IMR-90 (cell line): ENCODE data around the gene IDS. TPM values are rescaled to one million over a fixed set of nuclear protein-coding genes. Genes with fewer than 3 reads are reported as not detected.
A peak's percentile ranks its signal among the peaks of the same experiment; 100 is the strongest.

Source experiments
- ATAC-seq: fragments of 200-7000 bp; cut with Tn5 transposase; 2 replicates; pipeline ENCODE4 v1.9.1; 2020; ENCODE audit warnings: low read depth, mild to moderate bottlenecking, moderate library complexity
- BruUV-seq: library from RNA; stranded (reverse); fragments of 400-500 nt; replicated peaks from 2 replicates; lab custom pipeline; 2021; lab: Mats Ljungman, UMichigan
- CTCF ChIA-PET: fragments of 300-600 bp; formaldehyde crosslinking; extraction: SDS; loops from one replicate; lab custom pipeline; 2021; ENCODE audit warnings: antibody characterized with exemption; lab: Yijun Ruan, JAX
- POLR2A ChIA-PET: fragments of 300-600 bp; sonication (Branson Sonifier 250); formaldehyde crosslinking; loops from one replicate; lab custom pipeline; 2022; ENCODE audit warnings: antibody characterized with exemption; ENCODE audit not compliant: unreplicated experiment; lab: Charles Lee
- DNase-seq: peaks from one replicate; pipeline ENCODE4 v3.0.0; 2013
- H2AFZ ChIP-seq: replicated peaks from 2 replicates; pipeline ENCODE3; 2013; ENCODE audit warnings: low read length, mild to moderate bottlenecking; ENCODE audit not compliant: poor library complexity
- H2AK5ac ChIP-seq: 2 replicates; pipeline ENCODE4 v1.6.1; 2013; ENCODE audit warnings: low read depth, low read length, inconsistent platforms
- H2AK9ac ChIP-seq: replicated peaks from 2 replicates; pipeline ENCODE3; 2013; ENCODE audit warnings: mild to moderate bottlenecking, low read depth, low read length, moderate library complexity; ENCODE audit not compliant: poor library complexity
- H2BK120ac ChIP-seq: 2 replicates; pipeline ENCODE4 v1.6.1; 2013; ENCODE audit warnings: low read depth, low read length, inconsistent platforms
- H2BK15ac ChIP-seq: 3 replicates; pipeline ENCODE4 v1.6.1; 2013; ENCODE audit warnings: low read depth, low read length, inconsistent platforms
- H2BK20ac ChIP-seq: 2 replicates; pipeline ENCODE4 v1.6.1; 2013; ENCODE audit warnings: low read depth, mild to moderate bottlenecking, inconsistent platforms, low read length, moderate library complexity
- H2BK5ac ChIP-seq: 2 replicates; pipeline ENCODE4 v1.6.1; 2013; ENCODE audit warnings: mild to moderate bottlenecking, low read depth, low read length, inconsistent platforms; ENCODE audit not compliant: poor library complexity, severe bottlenecking
- H3K14ac ChIP-seq: replicated peaks from 2 replicates; pipeline ENCODE4 v1.6.1; 2013; ENCODE audit warnings: low read depth, low read length, inconsistent platforms
- H3K18ac ChIP-seq: 2 replicates; pipeline ENCODE4 v1.6.1; 2013; ENCODE audit warnings: low read depth, low read length, control low read depth
- H3K23ac ChIP-seq: 2 replicates; pipeline ENCODE4 v1.6.1; 2013; ENCODE audit warnings: low read depth, low read length, inconsistent platforms
- H3K27ac ChIP-seq: 2 replicates; pipeline ENCODE4 v1.5.1; 2013; ENCODE audit warnings: mild to moderate bottlenecking, control low read depth, low read length; ENCODE audit not compliant: insufficient read depth
- H3K27me3 ChIP-seq: 2 replicates; pipeline ENCODE4 v1.6.1; 2013; ENCODE audit warnings: low read length; ENCODE audit not compliant: control insufficient read depth, insufficient read depth
- H3K36me3 ChIP-seq: 2 replicates; pipeline ENCODE4 v1.6.1; 2013; ENCODE audit warnings: low read length, mixed read lengths; ENCODE audit not compliant: control insufficient read depth, insufficient read depth
- H3K4ac ChIP-seq: 2 replicates; pipeline ENCODE4 v1.6.1; 2013; ENCODE audit warnings: low read depth, low read length, inconsistent platforms
- H3K4me1 ChIP-seq: 2 replicates; pipeline ENCODE4 v1.6.1; 2013; ENCODE audit warnings: low read length, mixed read lengths; ENCODE audit not compliant: control insufficient read depth, insufficient read depth
- H3K4me2 ChIP-seq: 2 replicates; pipeline ENCODE4 v1.6.1; 2013; ENCODE audit warnings: low read depth, mild to moderate bottlenecking, control low read depth, low read length, moderate library complexity
- H3K4me3 ChIP-seq: 2 replicates; pipeline ENCODE4 v1.5.1; 2013; ENCODE audit warnings: low read depth, mild to moderate bottlenecking, control low read depth, low read length, moderate library complexity; ENCODE audit not compliant: insufficient read depth
- H3K56ac ChIP-seq: 2 replicates; pipeline ENCODE4 v1.6.1; 2013; ENCODE audit warnings: low read length, inconsistent platforms; ENCODE audit not compliant: insufficient read depth; ENCODE audit errors: extremely low read depth
- H3K79me1 ChIP-seq, 2 experiments: 2 replicates each; pipeline ENCODE4 v1.6.1; 2013; ENCODE audit warnings: low read length in 2 of 2, inconsistent platforms in 1 of 2, low read depth in 1 of 2
- H3K9ac ChIP-seq: 2 replicates; pipeline ENCODE4 v1.6.1; 2013; ENCODE audit warnings: low read depth, low read length, control low read depth
- H3K9me1 ChIP-seq: 2 replicates; pipeline ENCODE4 v1.6.1; 2013; ENCODE audit warnings: low read length, inconsistent platforms; ENCODE audit not compliant: insufficient read depth
- H3K9me3 ChIP-seq: 2 replicates; pipeline ENCODE4 v1.6.1; 2013; ENCODE audit warnings: low read length; ENCODE audit not compliant: control insufficient read depth, insufficient read depth
- H4K20me1 ChIP-seq: 2 replicates; pipeline ENCODE4 v1.6.1; 2013; ENCODE audit warnings: low read length, inconsistent platforms; ENCODE audit not compliant: insufficient read depth
- H4K5ac ChIP-seq: 2 replicates; pipeline ENCODE4 v1.6.1; 2013; ENCODE audit warnings: mild to moderate bottlenecking, low read depth, low read length, control low read depth
- H4K8ac ChIP-seq, 2 experiments: 2 replicates each; pipeline ENCODE4 v1.6.1; 2013; ENCODE audit warnings: low read depth in 2 of 2, low read length in 2 of 2, control low read depth in 1 of 2, inconsistent platforms in 1 of 2
- H4K91ac ChIP-seq: 2 replicates; pipeline ENCODE4 v1.6.1; 2013; ENCODE audit warnings: low read depth, low read length, inconsistent platforms; ENCODE audit not compliant: insufficient read depth
- CEBPB ChIP-seq: IDR thresholded peaks from 2 replicates; pipeline ENCODE4 v1.6.1; 2012; ENCODE audit warnings: low read depth, low read length, improper control_type of control experiment
- CTCF ChIP-seq: conservative IDR thresholded peaks from 2 replicates; pipeline ENCODE4 v1.5.1; 2012; ENCODE audit warnings: mild to moderate bottlenecking, low read depth, low read length, improper control_type of control experiment
- ELK1 ChIP-seq: fragments of 150-350 bp; IDR thresholded peaks from 2 replicates; pipeline ENCODE4 v1.6.1; 2016; ENCODE audit warnings: low read depth, mild to moderate bottlenecking, low read length, moderate library complexity, borderline replicate concordance
- FOS ChIP-seq: fragments of 150-350 bp; IDR thresholded peaks from 2 replicates; pipeline ENCODE4 v1.6.1; 2016; ENCODE audit warnings: low read depth, low read length
- MAZ ChIP-seq: IDR thresholded peaks from 2 replicates; pipeline ENCODE4 v1.6.1; 2012; ENCODE audit warnings: low read depth, mild to moderate bottlenecking, low read length, improper control_type of control experiment, moderate library complexity, borderline replicate concordance
- MXI1 ChIP-seq: IDR thresholded peaks from 2 replicates; pipeline ENCODE4 v1.6.1; 2012; ENCODE audit warnings: low read depth, mild to moderate bottlenecking, low read length, moderate library complexity, borderline replicate concordance
- RCOR1 ChIP-seq: IDR thresholded peaks from 2 replicates; pipeline ENCODE4 v1.6.1; 2012; ENCODE audit warnings: mild to moderate bottlenecking, low read length, improper control_type of control experiment; ENCODE audit not compliant: insufficient replicate concordance
- USF2 ChIP-seq: fragments of 150-350 bp; IDR thresholded peaks from 2 replicates; pipeline ENCODE4 v1.6.1; 2017; ENCODE audit warnings: mild to moderate bottlenecking, antibody characterized with exemption, low read length, low read depth
- WGBS, 2 experiments: methylation state at CpG; one replicate each; pipeline versions ENCODE4 v1.1.5 to v1.1.7; 2013; ENCODE audit warnings: missing lambda C conversion rate in 2 of 2; ENCODE audit not compliant: insufficient read length in 1 of 2; ENCODE audit errors: extremely low coverage in 2 of 2; 5-methylcytosine and 5-hydroxymethylcytosine counted together
- dilution Hi-C: fragments of 300-500 bp; cut with HindIII; formaldehyde crosslinking; loops from one replicate; pipeline ENCODE4 v1.14.3; 2018; ENCODE audit warnings: low sequenced_read_pairs; ENCODE audit not compliant: unreplicated experiment
- in situ Hi-C: fragments of 300-500 bp; cut with MboI; formaldehyde crosslinking; loops from 3 replicates; pipeline ENCODE4 v1.14.3; 2019; ENCODE audit warnings: low sequenced_read_pairs, inconsistent platforms, mixed read lengths
- intact Hi-C: fragments of 100-400 bp; cut with micrococcal nuclease; formaldehyde crosslinking; loops from 2 replicates; pipeline ENCODE4 v1.10.0; 2022
- polyA plus RNA-seq, 3 experiments: library from polyadenylated mRNA; depleted of rRNA; stranded (reverse); fragments of >200 nt; gene quantifications; 2 replicates each; pipeline ENCODE4 v1.2.3, GENCODE V29; 2012; ENCODE audit warnings: low replicate concordance in 1 of 3
- total RNA-seq: library from RNA; depleted of rRNA; stranded (reverse); fragments of >200 nt; gene quantifications from 2 replicates; pipeline ENCODE4 v1.2.3, GENCODE V29; 2012

IDS gene
- total and polyA plus RNA-seq, 2 of the 4 experiments (the other 2 are of a cell fraction): 26.3 to 56.9 TPM

GRCh38 chrX:149453030-149453429 is 52.1 kb downstream of the IDS start:
- CTCF ChIA-PET: no interaction called here
- Histone ChIP-seq H4K20me1 (no peaks in the 10 kb centered on the region), H2BK5ac (no peak overlapping the region), H3K36me3 (no peaks in the 10 kb centered on the region), H3K4me2 (no peak overlapping the region), H2BK15ac (no peak overlapping the region), H2AK9ac (no peak overlapping the region), H3K14ac (no peak overlapping the region), H2BK20ac (no peak overlapping the region), H2AFZ (no peak overlapping the region), H3K9me1 (no peaks in the 10 kb centered on the region), H3K23ac (no peak overlapping the region), H3K4me3 (no peak overlapping the region), H3K4ac (no peak overlapping the region), H3K79me1 (no peaks in the 10 kb centered on the region), H3K18ac (no peak overlapping the region), H4K91ac (no peak overlapping the region), H2AK5ac (no peak overlapping the region), H3K27ac (no peak overlapping the region), H3K4me1 (no peaks in the 10 kb centered on the region), H2BK120ac (no peak overlapping the region), H3K9ac (no peak overlapping the region), H4K8ac (no peak overlapping the region), H4K5ac (no peak overlapping the region), H3K27me3 (no peaks in the 10 kb centered on the region), H3K9me3 (no peaks in the 10 kb centered on the region), H3K56ac (no peak overlapping the region)
- WGBS, 2 experiments: no CpG with 5 or more reads among the region's 2 CpGs
- intact Hi-C loops: no loop called here
- DNase-seq (peak; percentile 17), ATAC-seq (peak; percentile 56; the same call in 1 of the 2 replicates)
- no peak for TF ChIP-seq ELK1
- TF ChIP-seq CEBPB: no peak
- 0 out of 2 replicates have a peak, but pooled peaks have one; percentile 13 for TF ChIP-seq FOS
- no peak for TF ChIP-seq USF2
- no peak for TF ChIP-seq CTCF
- TF ChIP-seq RCOR1: no peak
- no peak for TF ChIP-seq MAZ
- no peak for TF ChIP-seq MXI1
- dilution Hi-C loops: no loop called here
- no TSS peak for BruUV-seq
- POLR2A ChIA-PET: no interaction called here
- in situ Hi-C loops: no loop called here
